ENCODE results near the gene FXYD7.

- peak; percentile 99 to 100 for TF ChIP-seq CTCF (conservative IDR thresholded peaks at IDR 0.05 in 1 of 2, IDR thresholded peaks at IDR 0.05 in 1 of 2; ENCODE audit: extremely low read depth in 1 of 2, insufficient read depth in 1 of 2, low read depth in 1 of 2, low read length in 2 of 2)
- no peak for TF ChIP-seq EZH2 (IDR thresholded peaks at IDR 0.05; ENCODE audit: borderline replicate concordance, low read length)
Observed at GRCh38 chr19:35114353-35115176, 28.5 kb upstream of the FXYD7 start.
